ENCODE data around the gene RARG. TPM values are rescaled to one million over a fixed set of nuclear protein-coding genes. Genes with fewer than 3 reads are reported as not detected.

RARG gene
- total and polyA plus RNA-seq, 2 donors (not counting 3 experiments of a cell fraction or from before 2014, with no cell fraction given), result 9.9 to 19.5 TPM

DNA sequence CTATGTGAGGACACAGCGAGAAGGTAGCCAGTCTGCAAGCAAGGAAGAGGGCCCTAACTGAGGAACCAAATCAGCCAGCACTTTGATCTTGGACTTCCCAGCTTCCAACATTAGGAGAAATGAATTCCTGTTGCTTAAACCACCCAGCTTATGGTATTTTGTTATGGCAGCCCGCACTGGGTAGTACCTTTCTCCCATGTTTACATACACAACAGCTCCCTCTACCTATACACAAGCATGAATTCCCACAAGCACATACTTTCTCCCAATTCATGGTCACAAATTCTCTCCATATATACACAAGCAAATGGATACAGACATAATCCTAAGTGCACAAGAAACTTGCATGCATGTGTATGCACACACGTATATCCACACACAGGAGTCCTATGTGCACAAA, 32.3 kb downstream of the RARG start:
- Histone ChIP-seq H3K9me3 (replicated peaks; ENCODE audit: control insufficient read depth, insufficient read depth, low read length) (no peaks in the 10 kb centered on the region), H3K4me1 (ENCODE audit: control insufficient read depth, extremely low read depth, insufficient read depth, low read length) (peaks cover 6% of the 10 kb centered on the region), H3K9me1 (replicated peaks; ENCODE audit: control insufficient read depth, extremely low read depth, insufficient read depth, low read length) (no peaks in the 10 kb centered on the region), H3K27ac (ENCODE audit: insufficient read depth, low read depth, low read length) (no peak overlapping the region), H3K9ac (replicated peaks; ENCODE audit: extremely low read depth, insufficient read depth, low read length) (no peak overlapping the region), H4K20me1 (replicated peaks; ENCODE audit: control insufficient read depth, extremely low read depth, insufficient read depth, low read length) (no peaks in the 10 kb centered on the region), H2AFZ (ENCODE audit: low read depth, low read length) (no peak overlapping the region), H3K36me3 (ENCODE audit: control insufficient read depth in 2 of 2, extremely low read depth in 1 of 2, insufficient read depth in 2 of 2, low read length in 2 of 2) (no peaks in the 10 kb centered on the region), H3K27me3 (ENCODE audit: control insufficient read depth in 2 of 2, insufficient read depth in 2 of 2, low read length in 2 of 2) (peaks cover 0 to 2% of the 10 kb centered on the region in 2 experiments), H3K4me3 (replicated peaks in 1 of 3; ENCODE audit: insufficient read depth in 1 of 3, low read depth in 1 of 3, low read length in 3 of 3) (no peak overlapping the region), H3K4me2 (ENCODE audit: insufficient read depth, low read length) (no peak overlapping the region), H3K79me2 (ENCODE audit: control insufficient read depth, insufficient read depth, low read length) (no peaks in the 10 kb centered on the region)
- ChIA-PET POLR2A (no interaction called here), CTCF (interaction anchor here (0.9 to 6.7 kb wide), 7 partner anchors 11 to 135 kb away, joined by 4 to 249 read pairs (median 34); partner anchors contain the start of genes CSAD and ZNF740)
- BruUV-seq (replicated peaks), result no TSS peak
- no peak for FAIRE-seq
- dilution Hi-C loops (cut with MboI; ENCODE audit: extremely low pct_ligation_motif_present, low sequenced_read_pairs), result no loop called here
- intact Hi-C loops (cut with micrococcal nuclease), result no loop called here
- no peak for DNase-seq (ENCODE audit: low read depth, low spot score)
- no peak for TF ChIP-seq EZH2 (IDR thresholded peaks at IDR 0.05; ENCODE audit: borderline replicate concordance, low read depth, low read length, severe bottlenecking)
- no peak for TF ChIP-seq MYC (IDR thresholded peaks at IDR 0.05; ENCODE audit: low read depth, low read length)
- no peak for TF ChIP-seq JUN (IDR thresholded peaks at IDR 0.05; ENCODE audit: borderline replicate concordance, insufficient read depth, insufficient read length, low read depth)
- no peak for TF ChIP-seq GATA2 (IDR thresholded peaks at IDR 0.05; ENCODE audit: insufficient read depth, insufficient read length, low read depth, low read length)
- TF ChIP-seq, protein P1, sequence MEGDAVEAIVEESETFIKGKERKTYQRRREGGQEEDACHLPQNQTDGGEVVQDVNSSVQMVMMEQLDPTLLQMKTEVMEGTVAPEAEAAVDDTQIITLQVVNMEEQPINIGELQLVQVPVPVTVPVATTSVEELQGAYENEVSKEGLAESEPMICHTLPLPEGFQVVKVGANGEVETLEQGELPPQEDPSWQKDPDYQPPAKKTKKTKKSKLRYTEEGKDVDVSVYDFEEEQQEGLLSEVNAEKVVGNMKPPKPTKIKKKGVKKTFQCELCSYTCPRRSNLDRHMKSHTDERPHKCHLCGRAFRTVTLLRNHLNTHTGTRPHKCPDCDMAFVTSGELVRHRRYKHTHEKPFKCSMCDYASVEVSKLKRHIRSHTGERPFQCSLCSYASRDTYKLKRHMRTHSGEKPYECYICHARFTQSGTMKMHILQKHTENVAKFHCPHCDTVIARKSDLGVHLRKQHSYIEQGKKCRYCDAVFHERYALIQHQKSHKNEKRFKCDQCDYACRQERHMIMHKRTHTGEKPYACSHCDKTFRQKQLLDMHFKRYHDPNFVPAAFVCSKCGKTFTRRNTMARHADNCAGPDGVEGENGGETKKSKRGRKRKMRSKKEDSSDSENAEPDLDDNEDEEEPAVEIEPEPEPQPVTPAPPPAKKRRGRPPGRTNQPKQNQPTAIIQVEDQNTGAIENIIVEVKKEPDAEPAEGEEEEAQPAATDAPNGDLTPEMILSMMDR (IDR thresholded peaks at IDR 0.05; ENCODE audit: extremely low read depth in 1 of 2, insufficient read depth in 1 of 2, low read depth in 1 of 2, low read length in 2 of 2), result no peak
- TF ChIP-seq, protein P2, sequence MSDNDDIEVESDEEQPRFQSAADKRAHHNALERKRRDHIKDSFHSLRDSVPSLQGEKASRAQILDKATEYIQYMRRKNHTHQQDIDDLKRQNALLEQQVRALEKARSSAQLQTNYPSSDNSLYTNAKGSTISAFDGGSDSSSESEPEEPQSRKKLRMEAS (IDR thresholded peaks at IDR 0.05; ENCODE audit: insufficient read depth, insufficient read length), result no peak
- TF ChIP-seq POLR2A (IDR thresholded peaks at IDR 0.05; ENCODE audit: low read depth, low read length), result no peak
- no peak for TF ChIP-seq FOS (IDR thresholded peaks at IDR 0.05; ENCODE audit: borderline replicate concordance, insufficient read depth, low read length)
- TF ChIP-seq POLR2AphosphoS5 (IDR thresholded peaks at IDR 0.05; ENCODE audit: insufficient read depth, low read depth, low read length), result no peak
